ENCODE results near the gene CXADR. TPM values are rescaled to one million over a fixed set of nuclear protein-coding genes. Genes with fewer than 3 reads are reported as not detected.

CXADR gene
- 0.21 TPM in 1 of 2 replicates, not detected in the other for total RNA-seq (2011; cell fraction: chromatin; rRNA removed; ENCODE audit: low replicate concordance)
- not detected in 2 replicates for total RNA-seq (2011; cell fraction: nucleolus; rRNA removed)
- 0.15 and 0.99 TPM in 2 replicates for total RNA-seq (2011; cell fraction: nucleoplasm; rRNA removed)
- total RNA-seq (2014; rRNA removed) (0.27 TPM in 1 of 2 replicates, not detected in the other), total RNA-seq (2014; rRNA removed; fragmentation: Illumina TruSeq; extraction: Trizol) (0.04 and 0.06 TPM in 2 replicates), total RNA-seq (2015; rRNA removed; fragmentation: Illumina TruSeq; extraction: Trizol) (0.07 TPM in 1 of 2 replicates, not detected in the other), total RNA-seq (2021) (0.04 and 0.22 TPM in 2 replicates), polyA plus RNA-seq (2011; rRNA removed) (0.07 and 0.14 TPM in 2 replicates), polyA plus RNA-seq (2014; fragmentation: Illumina TruSeq; extraction: Trizol) (0.01 TPM in 1 of 2 replicates, not detected in the other), polyA plus RNA-seq (2014; fragmentation: Nextera tagmentation; extraction: Ambion mirVana) (under 1 TPM; 0.04 to 0.17 TPM), polyA plus RNA-seq (2014; rRNA removed) (0.08 and 0.41 TPM in 2 replicates), polyA minus RNA-seq (2011; rRNA and poly(A)+ RNA removed) (0.09 and 0.14 TPM in 2 replicates), Bru-seq, nascent RNA (percentile 20 among the genes with signal in this experiment), BruChase-seq, experiment 1, labeled RNA remaining after a 2-hour chase (percentile 16 among the genes with signal in this experiment), BruChase-seq, experiment 2, labeled RNA remaining after a 6-hour chase (percentile 19 among the genes with signal in this experiment)
- not detected in 2 replicates for polyA plus RNA-seq (2011; cell fraction: cytosol; rRNA removed)
- polyA plus RNA-seq (2011; cell fraction: nucleus; rRNA removed): 0.07 TPM in 1 of 2 replicates, not detected in the other
- 0.03 and 0.06 TPM in 2 replicates for polyA plus RNA-seq (2012)
- 2.7 TPM in 1 of 2 replicates, not detected in the other for polyA minus RNA-seq (2011; cell fraction: cytosol; rRNA and poly(A)+ RNA removed)
- under 0.01 TPM in 1 of 2 replicates, not detected in the other for polyA minus RNA-seq (2011; cell fraction: nucleus; rRNA and poly(A)+ RNA removed)
- long read RNA-seq, experiment 1, partial matches to known transcripts: 0 of 1 reads
- long read RNA-seq, experiment 1, other reads (novel, unspliced or antisense): 1 of 1 reads
- long read RNA-seq, experiment 2: 0 reads
- long read RNA-seq, experiment 3: 0 reads

GRCh38 chr21:17512253-17513213, at the start of gene CXADR:
Gene CXADR, plus strand, starts transcription at chr21:17513043. Its CDS starts 87 bp downstream, at chr21:17513130.
- Histone ChIP-seq H3K27me3 (ENCODE audit: control insufficient read depth in 2 of 2, insufficient read depth in 2 of 2, low read length in 2 of 2) (peaks cover 12 to 14% of the 10 kb centered on the region in 2 experiments; a peak in 4 of 5 replicates), H3K4me1 (replicated peaks in 1 of 2; ENCODE audit: control insufficient read depth in 2 of 2, insufficient read depth in 2 of 2, low read length in 2 of 2) (peaks cover 0 to 14% of the 10 kb centered on the region in 2 experiments; a peak in 2 of 5 replicates), H3K9me1 (ENCODE audit: control insufficient read depth, insufficient read depth, low read length) (peaks cover 3% of the 10 kb centered on the region), H3K4me3 (peak within 1 kb of the TSS; percentile 40), H3K4me2 (ENCODE audit: insufficient read depth, low read length) (peak within 1 kb of the TSS; percentile 55), H3K9me3 (replicated peaks; ENCODE audit: control insufficient read depth, insufficient read depth, low read depth, low read length) (no peaks in the 10 kb centered on the region), H2AFZ (ENCODE audit: low read depth, low read length) (peak within 1 kb of the TSS; percentile 51; the same call in 1 of the 2 replicates), H3K36me3 (ENCODE audit: control insufficient read depth, insufficient read depth, low read length) (no peaks in the 10 kb centered on the region), H3K27ac (ENCODE audit: extremely low read depth, low read depth, low read length) (no peak within 1 kb of the TSS), H4K20me1 (replicated peaks; ENCODE audit: control insufficient read depth, insufficient read depth, low read length) (no peaks in the 10 kb centered on the region), H3K9ac (ENCODE audit: insufficient read depth in 1 of 2, low read depth in 2 of 2, low read length in 2 of 2) (peak within 1 kb of the TSS in 1 of 2 experiments; percentile 79; a peak in 2 of 4 replicates), H3K79me2 (ENCODE audit: control insufficient read depth, insufficient read depth, low read length) (no peaks in the 10 kb centered on the region)
- ATAC-seq: peak; percentile 94
- CTCF ChIA-PET (ENCODE audit: low intra/inter-chr PET ratio): no interaction called here
- WGBS (ENCODE audit: insufficient coverage, low coverage, missing lambda C conversion rate): under 1% methylated on average over 42 of the region's 83 CpGs
- DNase-seq (ENCODE audit: extremely low read depth in 1 of 4, low spot score in 3 of 4): peak; percentile 63 to 81 (median 72)
- FAIRE-seq: no peak
- BruUV-seq (replicated peaks): no TSS peak
- intact Hi-C loops (cut with micrococcal nuclease): no loop called here
- POLR2A ChIA-PET: interaction anchor here (0.6 to 1.0 kb wide), 2 partner anchors 9 to 12 kb away, joined by 3 to 5 read pairs; no protein-coding TSS in a partner anchor
- in situ Hi-C loops (cut with MboI): no loop called here
- TF ChIP-seq ZNF668 (CRISPR knock-in tag; IDR thresholded peaks at IDR 0.05): no peak
- 0 out of 2 replicates have a peak, but pooled peaks have one; percentile 47 for TF ChIP-seq ZBTB7A (IDR thresholded peaks at IDR 0.05; ENCODE audit: borderline replicate concordance, control insufficient read depth, low read depth, low read length)
- TF ChIP-seq PCBP1 (IDR thresholded peaks at IDR 0.05; ENCODE audit: low read depth, low read length, poor library complexity, severe bottlenecking): peak; percentile 38
- TF ChIP-seq ZBTB2 (IDR thresholded peaks at IDR 0.05): no peak
- TF ChIP-seq CTCF (IDR thresholded peaks at IDR 0.05 in 2 of 3, conservative IDR thresholded peaks at IDR 0.05 in 1 of 3; ENCODE audit: insufficient read depth in 2 of 3, low read depth in 1 of 3, low read length in 3 of 3): peak; percentile 29 to 48 (median 37); a peak in 4 of 6 replicates
- no peak for TF ChIP-seq SIN3A (IDR thresholded peaks at IDR 0.05; ENCODE audit: borderline replicate concordance in 2 of 2, control insufficient read depth in 1 of 2, low read depth in 2 of 2, low read length in 2 of 2)
- TF ChIP-seq RFX1 (IDR thresholded peaks at IDR 0.05): peak; percentile 80
- 0 out of 2 replicates have a peak, but pooled peaks have one; percentile 12 for TF ChIP-seq BHLHE40 (IDR thresholded peaks at IDR 0.05; ENCODE audit: low read length)
- TF ChIP-seq EGR1 (conservative IDR thresholded peaks at IDR 0.05): peak; percentile 70
- TF ChIP-seq CREM (IDR thresholded peaks at IDR 0.05; ENCODE audit: low read depth): peak; percentile 33; the same call in 1 of the 2 replicates
- no peak for TF ChIP-seq HDAC2 (IDR thresholded peaks at IDR 0.05)
- TF ChIP-seq CTBP1 (IDR thresholded peaks at IDR 0.05; ENCODE audit: borderline replicate concordance): 0 out of 2 replicates have a peak, but pooled peaks have one; percentile 27

All from K562 (cell line).